Nephron progenitor cell (in vitro differentiated cells): Measurements from ENCODE around the gene BOC.

ENCODE experiments used
- DNase-seq: peaks from one replicate; pipeline ENCODE4 v3.0.0; 2021
- H3K27ac Mint-ChIP-seq: 2 replicates; pipeline ENCODE4 v1.8.0; 2021; ENCODE audit warnings: mild to moderate bottlenecking, moderate library complexity, mixed read lengths
- H3K27me3 Mint-ChIP-seq: 2 replicates; pipeline ENCODE4 v1.8.0; 2021; ENCODE audit warnings: mild to moderate bottlenecking, low read depth, mixed read lengths; ENCODE audit not compliant: poor library complexity
- H3K36me3 Mint-ChIP-seq: 2 replicates; pipeline ENCODE4 v1.8.0; 2021; ENCODE audit warnings: low read depth, mixed read lengths
- H3K4me1 Mint-ChIP-seq: 2 replicates; pipeline ENCODE4 v1.8.0; 2021; ENCODE audit warnings: mixed read lengths
- H3K4me3 Mint-ChIP-seq: 2 replicates; pipeline ENCODE4 v1.8.0; 2021; ENCODE audit warnings: mild to moderate bottlenecking, moderate library complexity, mixed read lengths
- H3K9me3 Mint-ChIP-seq: 2 replicates; pipeline ENCODE4 v1.8.0; 2021; ENCODE audit warnings: mild to moderate bottlenecking, moderate library complexity, mixed read lengths
- TF ChIP-seq, protein P1 (sequence below): fragments of 200-600 bp; sonication (generic); IDR thresholded peaks from 2 replicates; pipeline ENCODE4 v1.5.0; 2021; ENCODE audit warnings: antibody characterized with exemption

The BOC gene

DNA sequence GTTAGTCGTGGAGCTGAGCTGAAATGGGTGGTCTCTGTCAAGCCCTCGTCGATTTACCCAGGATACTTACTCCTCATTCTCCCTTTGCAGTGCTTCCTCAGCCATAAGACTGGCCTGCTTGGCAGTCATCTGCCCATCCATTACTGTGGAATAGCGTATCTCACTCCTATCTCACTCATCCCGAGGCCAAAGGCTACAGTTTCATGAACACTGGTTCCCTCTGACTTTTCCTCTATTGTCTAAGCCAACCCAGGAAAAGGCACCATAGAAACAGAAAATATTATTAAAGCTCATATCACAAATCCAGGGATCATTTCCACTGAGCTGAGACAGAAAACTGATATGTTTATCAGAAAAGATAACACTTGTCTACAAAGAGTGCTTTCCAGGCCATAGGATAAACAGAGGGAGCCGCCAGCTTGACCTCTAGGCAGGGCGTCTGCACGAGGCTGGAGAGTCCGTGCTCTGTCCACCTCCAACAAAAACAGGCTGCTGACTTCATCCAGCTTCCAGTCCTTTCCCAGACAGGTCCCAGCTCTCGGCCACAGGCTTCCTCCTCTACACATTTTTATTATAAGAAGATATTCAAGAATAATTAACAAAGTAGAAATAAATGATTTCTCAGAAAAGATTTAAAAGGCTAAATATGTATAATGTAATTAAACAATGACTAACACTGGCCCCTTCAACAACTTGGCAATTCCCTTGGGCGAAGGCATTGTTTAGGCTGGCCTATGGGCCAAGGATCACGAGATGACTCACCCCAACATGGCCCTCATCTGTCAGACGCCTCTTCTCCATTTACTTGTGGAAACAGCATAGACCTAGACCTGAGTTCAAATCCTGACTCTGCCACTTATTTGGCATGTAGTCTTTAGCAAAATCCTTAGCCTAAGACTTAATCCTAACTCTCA is 27.4 kb upstream of the BOC start:
- TF ChIP-seq, protein P1, sequence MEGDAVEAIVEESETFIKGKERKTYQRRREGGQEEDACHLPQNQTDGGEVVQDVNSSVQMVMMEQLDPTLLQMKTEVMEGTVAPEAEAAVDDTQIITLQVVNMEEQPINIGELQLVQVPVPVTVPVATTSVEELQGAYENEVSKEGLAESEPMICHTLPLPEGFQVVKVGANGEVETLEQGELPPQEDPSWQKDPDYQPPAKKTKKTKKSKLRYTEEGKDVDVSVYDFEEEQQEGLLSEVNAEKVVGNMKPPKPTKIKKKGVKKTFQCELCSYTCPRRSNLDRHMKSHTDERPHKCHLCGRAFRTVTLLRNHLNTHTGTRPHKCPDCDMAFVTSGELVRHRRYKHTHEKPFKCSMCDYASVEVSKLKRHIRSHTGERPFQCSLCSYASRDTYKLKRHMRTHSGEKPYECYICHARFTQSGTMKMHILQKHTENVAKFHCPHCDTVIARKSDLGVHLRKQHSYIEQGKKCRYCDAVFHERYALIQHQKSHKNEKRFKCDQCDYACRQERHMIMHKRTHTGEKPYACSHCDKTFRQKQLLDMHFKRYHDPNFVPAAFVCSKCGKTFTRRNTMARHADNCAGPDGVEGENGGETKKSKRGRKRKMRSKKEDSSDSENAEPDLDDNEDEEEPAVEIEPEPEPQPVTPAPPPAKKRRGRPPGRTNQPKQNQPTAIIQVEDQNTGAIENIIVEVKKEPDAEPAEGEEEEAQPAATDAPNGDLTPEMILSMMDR, result no peak

DNA sequence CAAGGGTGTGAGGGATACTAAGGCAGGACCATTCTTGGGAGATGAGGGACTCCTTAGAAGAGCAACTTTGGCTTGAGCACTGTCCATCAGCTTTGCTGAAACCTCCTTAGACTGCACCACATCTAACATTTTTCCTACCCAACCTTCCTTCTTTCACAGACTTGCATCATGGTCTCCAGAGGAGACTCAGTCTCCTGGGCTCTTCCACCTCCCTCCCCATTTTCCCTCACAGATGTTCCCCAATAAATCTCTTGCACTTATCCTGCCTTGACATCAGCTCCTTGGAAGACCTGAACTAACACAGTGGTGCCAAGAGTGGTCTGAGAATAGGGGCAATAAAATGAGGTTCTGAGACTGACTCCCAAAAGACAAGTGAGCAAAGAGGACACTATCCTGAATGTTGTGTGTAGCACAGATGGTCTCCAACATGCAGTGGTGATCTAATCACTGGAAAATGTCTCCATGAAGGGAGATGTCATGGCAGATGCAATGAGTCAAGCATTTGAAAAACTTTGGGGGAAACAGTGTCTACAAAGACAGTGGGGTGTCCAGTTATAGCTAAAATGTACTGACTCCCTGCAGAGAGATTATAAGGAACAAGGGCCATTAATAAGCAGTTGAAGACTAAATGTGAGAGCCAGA is 26.0 kb upstream of the BOC start:
- H3K4me1 Mint-ChIP-seq, result peaks cover 29% of the 10 kb centered on the region
- H3K27ac Mint-ChIP-seq, result no peak overlapping the region
- H3K9me3 Mint-ChIP-seq, result peaks cover 59% of the 10 kb centered on the region
- peaks cover 37% of the 10 kb centered on the region for H3K36me3 Mint-ChIP-seq
- H3K27me3 Mint-ChIP-seq, result no peaks in the 10 kb centered on the region
- TF ChIP-seq, protein P1, result no peak
- no peak overlapping the region for H3K4me3 Mint-ChIP-seq
- DNase-seq, result no peak

More for the DNA sequence above, 27.4 kb upstream of the BOC start:
- no peaks in the 10 kb centered on the region for H3K27me3 Mint-ChIP-seq
- H3K4me1 Mint-ChIP-seq, result peaks cover 29% of the 10 kb centered on the region
- peaks cover 46% of the 10 kb centered on the region for H3K9me3 Mint-ChIP-seq
- H3K27ac Mint-ChIP-seq, result peak overlapping the region; percentile 65
- no peak for DNase-seq
- H3K4me3 Mint-ChIP-seq, result no peak overlapping the region
- peaks cover 23% of the 10 kb centered on the region for H3K36me3 Mint-ChIP-seq

DNA sequence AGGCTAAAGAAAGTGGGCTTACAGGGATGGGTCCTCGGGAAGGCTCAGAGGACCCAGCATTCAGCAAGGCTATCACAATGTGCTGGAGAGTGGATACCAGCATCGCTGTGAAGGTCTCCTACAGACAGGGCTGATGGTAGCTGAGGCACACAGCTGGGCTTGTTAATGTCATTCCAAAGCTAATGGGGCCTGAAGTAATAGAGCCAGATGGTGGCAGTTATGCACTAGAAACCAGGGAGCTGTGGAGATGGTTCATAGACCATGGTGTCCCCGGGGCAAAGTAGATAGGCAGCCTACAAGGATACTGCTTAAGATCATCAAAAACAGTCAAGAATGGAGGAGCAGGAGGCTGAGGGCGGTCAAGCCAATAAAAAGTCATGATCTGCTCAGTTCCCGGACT is 24.8 kb upstream of the BOC start:
- peaks cover 71% of the 10 kb centered on the region for H3K9me3 Mint-ChIP-seq
- no peaks in the 10 kb centered on the region for H3K27me3 Mint-ChIP-seq
- peak overlapping the region; percentile 49 for H3K27ac Mint-ChIP-seq
- H3K4me1 Mint-ChIP-seq, result peaks cover 29% of the 10 kb centered on the region
- TF ChIP-seq, protein P1, result no peak
- H3K4me3 Mint-ChIP-seq, result no peak overlapping the region
- peaks cover 49% of the 10 kb centered on the region for H3K36me3 Mint-ChIP-seq
- DNase-seq, result no peak

DNA sequence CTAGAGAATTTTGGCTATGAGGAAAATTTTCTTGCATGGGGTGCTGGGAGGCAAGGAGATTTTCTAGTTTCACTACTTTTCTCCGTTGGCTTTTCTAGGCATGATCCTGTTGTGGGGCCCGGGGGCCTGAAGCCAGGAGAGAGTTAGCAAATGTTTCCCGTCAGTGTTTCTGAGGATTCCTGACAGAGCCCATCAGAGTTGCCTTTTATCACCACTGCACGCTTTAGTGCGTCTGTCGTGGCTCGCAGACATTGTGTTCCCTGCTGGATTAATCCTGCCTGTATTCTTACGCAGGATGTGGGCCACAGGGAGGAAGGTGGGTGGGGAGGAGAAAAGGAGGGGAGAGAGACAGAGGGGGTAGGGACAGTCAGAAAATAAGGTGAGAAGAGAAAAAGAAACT is 18.1 kb upstream of the BOC start:
- H3K4me3 Mint-ChIP-seq, result no peak overlapping the region
- H3K27ac Mint-ChIP-seq, result peak overlapping the region; percentile 97
- H3K36me3 Mint-ChIP-seq, result peaks cover 53% of the 10 kb centered on the region

DNA sequence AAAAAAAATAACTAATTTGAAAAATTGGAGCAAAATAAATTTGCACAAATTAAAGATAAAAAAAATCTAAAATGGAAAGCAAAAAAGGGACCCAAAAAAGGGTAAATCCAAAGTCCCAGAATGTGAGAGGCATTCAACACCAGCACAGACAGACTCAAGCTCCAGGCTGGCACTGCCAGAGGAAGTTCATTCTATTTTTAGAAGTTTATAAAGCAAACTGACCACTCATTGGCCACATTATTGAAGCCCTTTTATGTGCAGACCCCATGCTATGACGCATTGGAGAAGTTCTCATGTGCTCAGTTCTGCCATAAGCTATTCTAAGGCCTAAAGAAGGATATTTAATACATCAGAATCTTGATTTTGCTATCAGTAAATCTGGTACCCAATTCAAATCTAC is 17.6 kb upstream of the BOC start:
- H3K36me3 Mint-ChIP-seq, result peaks cover 54% of the 10 kb centered on the region
- peaks cover 45% of the 10 kb centered on the region for H3K4me1 Mint-ChIP-seq
- DNase-seq, result no peak
- TF ChIP-seq, protein P1, result no peak
- H3K27me3 Mint-ChIP-seq, result no peaks in the 10 kb centered on the region
- peaks cover 56% of the 10 kb centered on the region for H3K9me3 Mint-ChIP-seq
- peak overlapping the region; percentile 97 for H3K27ac Mint-ChIP-seq
- no peak overlapping the region for H3K4me3 Mint-ChIP-seq

More for the DNA sequence above, 18.1 kb upstream of the BOC start:
- TF ChIP-seq, protein P1, result no peak
- H3K9me3 Mint-ChIP-seq, result peaks cover 56% of the 10 kb centered on the region
- H3K27me3 Mint-ChIP-seq, result no peaks in the 10 kb centered on the region
- peak; percentile 23 for DNase-seq
- H3K4me1 Mint-ChIP-seq, result peaks cover 45% of the 10 kb centered on the region
